Testis (tissue), 2 donors: ENCODE measurements around the gene KCTD3.

Experiments used
- CTCF ChIP-seq, 3 experiments: fragments of 450-650 bp in 2 of 3; fragments of 200-600 bp in 1 of 3; sonication (generic) in 1 of 3; IDR thresholded peaks; one replicate each; pipeline ENCODE4 v1.5.1; 2016 to 2019; ENCODE audit warnings: antibody characterized with exemption in 3 of 3, mild to moderate bottlenecking in 2 of 3, moderate library complexity in 1 of 3
- POLR2A ChIP-seq: fragments of 450-650 bp; IDR thresholded peaks from one replicate; pipeline ENCODE4 v1.6.1; 2017; ENCODE audit warnings: antibody characterized with exemption, mild to moderate bottlenecking, moderate library complexity

- TF ChIP-seq CTCF (IDR thresholded peaks at IDR 0.05) (no peak), POLR2A (no peak)
Observed at GRCh38 chr1:215623162-215623561, 56.1 kb downstream of the KCTD3 start.
